DLD1 (cell line): Measurements from ENCODE around the gene SUGP2.
"Not testable (repeated sequence)": the region's sequence is repeated elsewhere in the genome, so short reads cannot be mapped to it uniquely, and the experiment has no call there.

Experiments used
- in situ Hi-C: cut with HindIII; loops from 2 replicates; pipeline ENCODE4 v1.10.0; 2017; ENCODE audit warnings: low sequenced_read_pairs

SUGP2 gene

DNA sequence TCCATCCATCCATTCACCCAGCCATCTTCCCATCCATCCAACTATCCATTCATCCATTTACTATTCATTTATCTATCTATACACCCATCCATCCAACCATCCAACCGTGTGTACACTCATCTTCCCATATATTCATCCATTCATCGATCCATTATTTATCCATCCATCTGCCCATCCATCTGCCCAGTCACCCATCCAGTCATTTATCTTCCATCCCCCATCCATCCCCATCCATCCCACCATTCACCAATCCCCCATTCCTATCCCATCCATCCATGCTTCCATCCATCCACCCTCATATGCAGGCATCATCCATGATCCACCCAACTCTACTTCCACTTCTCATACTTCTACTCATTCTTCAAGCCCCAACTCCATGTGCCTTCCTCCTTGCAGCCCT is 78.3 kb downstream of the SUGP2 start:
- in situ Hi-C loops, result no loop called here

DNA sequence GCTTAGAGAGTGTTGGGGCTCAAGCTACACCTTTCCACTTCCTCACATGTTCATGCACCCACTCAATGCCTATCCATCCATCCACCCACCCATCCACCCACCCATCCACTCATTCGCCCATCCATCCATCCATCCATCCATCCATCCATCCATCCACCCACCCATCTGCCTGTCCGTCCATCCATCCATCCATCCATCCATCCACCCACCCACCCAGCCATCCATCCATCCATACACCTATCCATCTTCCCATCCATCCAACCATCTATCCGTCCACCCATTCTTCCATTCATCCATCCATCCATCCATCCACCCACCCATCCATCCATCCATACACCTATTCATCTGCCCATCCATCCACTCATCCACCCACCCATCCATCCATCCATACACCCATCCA is 79.2 kb downstream of the SUGP2 start:
- in situ Hi-C loops, result no loop called here

DNA sequence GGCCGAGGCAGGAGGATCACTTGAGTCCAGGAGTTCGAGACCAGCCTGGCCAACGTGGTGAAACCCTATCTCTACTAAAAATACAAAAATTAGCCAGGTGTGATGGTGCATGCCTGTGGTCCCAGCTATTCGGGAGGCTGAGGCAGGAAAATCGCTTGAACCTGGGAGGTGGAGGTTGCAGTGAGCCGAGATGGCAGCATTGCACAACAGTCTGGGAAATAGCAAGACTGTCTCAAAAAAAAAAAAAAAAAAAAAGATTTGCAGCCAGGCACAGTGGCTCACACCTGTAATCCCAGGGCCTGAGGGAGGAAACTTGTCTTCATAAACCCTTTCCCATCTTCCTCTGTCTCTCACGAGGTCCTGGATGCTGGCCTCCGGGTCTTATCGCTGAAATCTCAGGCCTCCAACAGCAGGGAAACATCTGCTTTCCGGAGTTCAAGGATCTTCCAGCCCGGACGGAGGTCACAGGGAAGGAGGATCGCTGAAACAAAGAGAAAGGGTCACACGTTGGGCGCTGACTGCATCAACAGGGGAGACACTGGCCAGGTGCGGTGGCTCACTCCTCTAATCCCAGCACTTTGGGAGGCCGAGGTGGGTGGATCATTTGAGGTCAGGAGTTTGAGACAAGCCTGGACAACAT is 80.8 kb downstream of the SUGP2 start:
- in situ Hi-C loops, result not testable (repeated sequence)

DNA sequence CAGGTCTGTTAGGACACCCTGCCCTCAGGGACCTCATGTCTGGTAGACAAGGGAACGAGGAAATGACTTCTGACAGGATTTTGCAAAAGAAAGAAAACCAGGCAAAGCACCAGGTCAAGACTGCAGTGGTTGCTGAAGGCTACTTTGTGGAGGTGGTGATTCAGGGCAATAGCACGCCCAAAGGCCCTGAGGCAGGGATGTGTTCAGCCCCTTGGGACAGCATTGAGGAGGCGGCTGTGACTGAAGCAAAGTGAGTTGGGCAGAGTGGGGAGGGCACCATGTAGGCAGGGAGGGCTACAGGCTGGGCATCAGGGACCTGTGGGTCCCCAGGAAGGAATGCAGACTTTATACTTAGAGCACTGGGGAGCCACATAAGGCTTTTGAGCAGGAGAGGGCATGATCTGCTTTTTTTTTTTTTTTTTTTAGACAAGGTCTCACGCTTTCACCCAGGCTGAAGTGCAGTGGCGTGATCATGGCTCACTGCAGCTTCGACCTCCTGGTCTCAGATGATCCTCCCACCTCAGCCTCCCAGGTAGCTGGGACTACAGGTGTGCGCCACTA is 81.5 kb downstream of the SUGP2 start:
- in situ Hi-C loops, result no loop called here

DNA sequence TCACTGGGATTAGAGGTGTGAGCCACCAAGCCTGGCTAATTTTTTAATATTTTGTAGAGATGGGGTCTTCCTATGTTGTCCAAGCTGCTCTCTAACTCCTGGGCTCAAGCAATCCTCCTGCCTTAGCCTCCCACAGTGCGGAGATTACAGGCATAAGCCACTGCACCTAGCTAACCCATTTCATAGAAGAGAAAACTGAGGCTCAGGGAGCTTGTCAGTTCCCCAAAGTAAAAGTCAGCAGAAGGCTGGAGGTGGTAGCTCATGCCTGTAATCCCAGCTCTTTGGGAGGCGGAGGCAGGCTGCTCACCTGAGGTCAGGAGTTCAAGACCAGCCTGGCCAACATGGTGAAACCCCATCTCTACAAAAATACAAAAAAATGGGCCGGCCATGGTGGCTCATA is 83.5 kb downstream of the SUGP2 start:
- in situ Hi-C loops, result no loop called here

DNA sequence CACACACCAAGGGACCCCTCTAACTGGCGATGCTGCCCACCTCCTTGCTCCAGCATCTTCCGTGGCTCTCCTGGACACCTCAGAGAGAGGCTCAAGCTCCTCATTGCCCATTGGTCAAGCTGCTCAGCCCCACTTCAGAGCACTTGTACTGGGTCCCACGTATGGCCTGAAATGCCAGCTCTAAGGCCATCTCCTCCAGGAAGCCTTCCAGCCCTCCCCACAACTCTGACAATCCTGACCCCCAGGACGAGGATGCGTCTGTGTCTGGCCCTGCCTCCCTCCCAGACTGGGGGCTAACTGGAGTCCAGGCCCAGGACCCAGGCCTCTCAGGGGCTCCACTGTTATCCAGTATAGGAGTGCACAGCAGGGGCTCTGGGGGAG is 84.4 kb downstream of the SUGP2 start:
- in situ Hi-C loops, result no loop called here

DNA sequence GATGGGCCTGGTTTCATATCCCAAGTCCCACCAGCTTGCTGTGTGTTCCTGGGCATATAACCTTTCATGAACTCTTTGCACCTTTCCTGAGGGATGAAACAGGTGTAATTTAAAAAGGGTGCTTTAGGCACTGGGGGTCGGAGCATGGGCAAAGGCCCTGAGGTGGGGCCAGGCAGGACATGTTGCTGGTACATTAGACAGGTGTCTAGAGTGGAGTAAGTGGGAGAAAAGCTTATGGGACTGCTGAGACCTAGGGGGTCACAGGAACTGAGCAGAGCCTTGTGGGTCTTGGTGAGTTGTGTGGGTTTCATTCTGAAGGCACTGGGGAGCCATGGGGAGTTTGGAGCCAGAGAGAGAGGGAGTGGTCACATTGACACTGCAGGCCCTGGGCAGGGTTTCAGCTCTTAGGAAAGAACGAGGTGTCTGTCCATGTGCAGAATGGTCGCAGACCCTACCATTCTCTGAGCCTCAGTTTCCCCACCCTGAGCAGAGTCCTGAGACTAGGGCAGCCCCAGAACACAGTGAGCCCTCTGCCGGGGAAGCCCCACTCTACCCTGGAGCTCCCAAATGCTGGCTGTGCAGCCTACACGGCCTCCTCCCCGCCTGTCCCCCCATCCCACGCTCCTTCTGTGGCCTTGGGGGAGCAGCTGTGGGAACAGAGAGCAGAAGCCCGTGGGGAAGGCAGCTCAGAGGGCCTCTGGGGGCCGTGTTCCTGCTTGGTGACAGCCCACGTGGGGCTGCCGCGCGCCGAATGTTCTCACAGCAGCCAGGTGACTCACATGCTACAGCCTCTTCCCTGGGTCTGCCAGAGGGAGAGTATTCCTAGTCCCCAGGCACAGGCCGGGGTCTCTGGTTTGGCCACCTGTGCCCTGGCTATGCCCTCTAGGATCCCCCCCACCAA is 85.0 kb downstream of the SUGP2 start:
- in situ Hi-C loops, result no loop called here

DNA sequence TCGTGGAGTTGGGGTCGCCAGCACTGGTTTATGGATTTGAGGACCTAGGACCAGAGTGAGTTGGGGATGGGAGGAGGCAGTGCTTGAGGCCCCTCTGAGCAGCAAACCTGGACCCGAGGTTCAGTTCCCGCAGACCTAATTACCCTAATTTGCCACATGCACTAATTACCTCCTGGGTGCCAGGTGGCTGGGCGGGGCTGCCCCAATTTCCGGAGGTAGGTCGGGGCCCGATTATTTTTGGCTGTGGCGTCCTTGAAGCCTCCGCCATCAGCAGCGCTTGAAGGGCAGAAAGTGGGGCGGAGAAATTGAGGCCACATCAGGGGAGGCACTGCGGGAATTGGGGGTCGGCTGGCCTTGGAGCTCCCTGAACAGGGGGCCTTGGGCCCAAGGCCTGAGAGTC is 86.4 kb downstream of the SUGP2 start:
- in situ Hi-C loops, result no loop called here

DNA sequence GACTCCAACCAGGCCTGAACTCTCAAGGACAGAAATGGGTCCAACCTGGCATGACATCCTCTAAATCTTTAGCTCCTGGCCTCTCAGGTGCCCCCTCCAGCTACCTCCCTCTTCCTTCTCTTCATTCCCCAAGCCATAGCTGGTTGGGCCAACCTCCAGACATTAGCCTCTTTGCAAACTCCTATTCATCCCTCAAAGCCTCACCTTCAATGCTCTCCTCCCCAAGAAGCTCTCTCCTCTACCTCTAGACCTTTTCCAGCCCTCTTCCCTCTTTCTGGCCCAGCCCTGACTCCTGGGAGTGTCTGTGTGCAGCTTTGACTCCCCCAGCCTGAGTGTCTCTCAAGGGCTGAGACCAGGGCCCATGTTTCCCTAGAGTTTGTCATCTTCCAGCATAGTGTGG is 87.0 kb downstream of the SUGP2 start:
- in situ Hi-C loops, result no loop called here

DNA sequence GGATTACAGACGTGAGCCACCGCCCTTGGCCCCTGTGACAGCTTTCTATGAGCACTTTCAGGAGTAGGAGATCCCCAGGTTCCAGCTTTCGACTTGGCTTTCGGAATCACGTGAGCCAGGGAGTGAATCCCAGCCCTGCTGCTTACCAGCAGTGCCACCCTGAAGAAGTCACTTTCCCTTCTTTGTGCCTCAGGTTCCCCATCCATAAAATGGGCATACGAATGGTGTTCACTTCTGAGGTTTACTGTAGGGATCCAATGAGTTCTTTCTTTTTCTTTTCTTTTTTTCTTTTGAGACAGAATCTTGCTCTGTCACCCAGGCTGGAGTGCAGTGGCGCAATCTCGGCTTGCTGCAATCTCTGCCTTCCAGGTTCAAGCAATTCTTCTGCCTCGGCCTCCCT is 88.0 kb downstream of the SUGP2 start:
- in situ Hi-C loops, result no loop called here

DNA sequence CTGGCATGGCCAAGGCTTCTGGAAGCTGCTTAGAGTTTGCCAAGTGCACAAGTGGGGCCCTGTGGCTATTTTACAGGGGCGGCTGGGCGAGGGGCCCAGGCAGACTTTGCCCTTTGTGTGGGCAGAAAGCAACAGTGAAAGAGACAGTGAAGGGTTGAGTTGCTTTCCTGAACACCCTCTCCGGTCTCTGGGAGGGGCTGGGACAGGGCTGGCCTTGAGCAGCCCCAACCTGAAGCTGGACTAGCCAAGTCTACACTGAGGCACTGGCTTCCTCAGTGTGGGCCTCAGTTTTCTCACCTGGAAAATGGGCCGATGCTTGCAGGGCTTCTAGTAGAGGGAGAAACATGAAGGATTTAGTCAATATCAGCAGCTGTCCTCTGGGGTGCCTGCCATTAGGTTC is 89.9 kb downstream of the SUGP2 start:
- in situ Hi-C loops, result no loop called here

DNA sequence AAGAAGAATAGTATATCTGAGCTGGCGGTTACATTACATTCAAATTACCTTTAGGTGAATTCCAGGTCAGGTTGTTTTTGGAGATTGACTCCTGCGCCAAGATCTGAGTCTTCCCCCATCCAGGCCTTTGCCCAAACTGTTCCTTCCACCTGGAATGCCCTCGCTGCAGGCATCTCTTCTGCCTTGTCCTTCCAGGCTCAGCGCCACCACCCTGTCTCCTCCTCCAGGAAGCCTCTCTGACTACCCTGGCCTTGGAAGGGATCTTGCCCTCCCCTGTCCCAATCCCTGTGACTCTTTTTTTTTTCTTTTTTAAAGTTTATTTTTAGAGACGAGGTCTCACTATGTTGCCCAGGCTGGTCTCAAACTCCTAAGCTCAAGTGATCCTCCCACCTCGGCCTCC is 90.6 kb downstream of the SUGP2 start:
- in situ Hi-C loops, result no loop called here

DNA sequence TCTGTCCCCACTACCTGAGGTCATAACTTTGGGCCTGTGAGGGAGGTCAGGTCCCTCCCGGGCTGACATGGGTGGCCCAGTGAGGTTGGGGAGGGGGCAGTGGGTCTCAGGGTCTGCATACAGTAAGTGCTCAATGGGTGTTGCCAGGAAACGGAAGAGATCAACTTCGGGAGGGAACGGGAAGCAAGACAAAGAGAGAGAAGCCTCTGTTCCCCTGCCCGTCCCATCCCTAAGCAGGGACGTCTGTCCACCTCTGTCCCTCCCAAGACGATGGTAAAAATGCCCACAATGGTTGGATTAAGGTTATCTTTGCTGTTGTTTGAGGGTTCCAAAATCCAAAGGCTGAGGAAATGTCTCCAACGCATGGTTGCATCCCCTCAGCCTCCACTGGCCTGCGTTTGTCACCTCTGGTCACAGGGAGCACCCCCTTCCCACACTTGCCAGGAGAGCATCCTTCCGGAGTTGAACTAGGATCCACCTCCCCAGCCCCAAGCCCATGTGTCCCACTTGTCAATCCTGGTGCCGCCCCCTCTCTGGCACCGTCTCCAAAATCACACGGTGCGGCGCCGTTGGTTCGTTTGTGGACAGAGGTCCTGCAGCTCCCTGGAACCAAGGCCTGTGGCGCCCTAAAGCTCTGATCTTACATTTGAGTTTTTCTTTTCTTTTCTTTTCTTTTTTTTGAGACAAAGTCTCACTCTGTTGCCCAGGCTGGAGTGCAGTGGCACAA is 91.5 kb downstream of the SUGP2 start:
- in situ Hi-C loops, result no loop called here
